SK-N-SH treated with all-trans-retinoic acid at 6 μM for 48 hours (cell line): ENCODE results near the gene SEC16A.

Source experiments
- ATAC-seq: fragments of 200-7000 bp; cut with Tn5 transposase; 3 replicates; pipeline ENCODE4 v1.9.1; 2020; ENCODE audit warnings: mild to moderate bottlenecking, moderate library complexity
- ARNTL ChIP-seq: fragments of 450-650 bp; formaldehyde crosslinking; IDR thresholded peaks from 2 replicates; pipeline ENCODE4 v1.5.0; 2020; ENCODE audit warnings: low read depth, mild to moderate bottlenecking, moderate library complexity, borderline replicate concordance
- BACH2 ChIP-seq: fragments of 250-450 bp; sonication (Bioruptor Pico); IDR thresholded peaks from 2 replicates; pipeline ENCODE4 v1.9.0; 2021; ENCODE audit warnings: mild to moderate bottlenecking, borderline replicate concordance
- ESRRG ChIP-seq: fragments of 250-450 bp; sonication (Bioruptor Pico); IDR thresholded peaks from 2 replicates; pipeline ENCODE4 v1.6.1; 2021; ENCODE audit warnings: mild to moderate bottlenecking
- ISL1 ChIP-seq: fragments of 250-450 bp; sonication (Bioruptor Pico); IDR thresholded peaks from 2 replicates; pipeline ENCODE4 v2.1.2; 2022; ENCODE audit warnings: mild to moderate bottlenecking, moderate library complexity
- OSR1 ChIP-seq: fragments of 250-450 bp; sonication (Bioruptor Pico); IDR thresholded peaks from 2 replicates; pipeline ENCODE4 v1.8.0; 2022; ENCODE audit warnings: moderate library complexity, mild to moderate bottlenecking, inconsistent platforms
- POU6F1 ChIP-seq: fragments of 250-450 bp; sonication (Bioruptor Pico); IDR thresholded peaks from 2 replicates; pipeline ENCODE4 v1.8.0; 2021; ENCODE audit warnings: low read depth, mild to moderate bottlenecking, moderate library complexity, borderline replicate concordance
- PPARA ChIP-seq: fragments of 250-450 bp; sonication (Bioruptor Pico); IDR thresholded peaks from 2 replicates; pipeline ENCODE4 v1.5.0; 2020; ENCODE audit warnings: mild to moderate bottlenecking, borderline replicate concordance
- RARB ChIP-seq: fragments of 250-450 bp; sonication (Bioruptor Pico); IDR thresholded peaks from 2 replicates; pipeline ENCODE4 v1.8.0; 2021; ENCODE audit warnings: mild to moderate bottlenecking, moderate library complexity
- ZC3H10 ChIP-seq: fragments of 250-450 bp; sonication (Bioruptor Pico); IDR thresholded peaks from 2 replicates; pipeline ENCODE4 v1.5.1; 2021; ENCODE audit warnings: mild to moderate bottlenecking, moderate library complexity
- ZFP3 ChIP-seq: fragments of 250-450 bp; sonication (Bioruptor Pico); IDR thresholded peaks from 2 replicates; pipeline ENCODE4 v1.5.0; 2020; ENCODE audit warnings: mild to moderate bottlenecking, moderate library complexity
- ZFP30 ChIP-seq: fragments of 450-650 bp; formaldehyde crosslinking; IDR thresholded peaks from 2 replicates; pipeline ENCODE4 v1.5.0; 2022; ENCODE audit warnings: mild to moderate bottlenecking, moderate library complexity
- ZNF565 ChIP-seq: fragments of 450-650 bp; formaldehyde crosslinking; conservative IDR thresholded peaks from 2 replicates; pipeline ENCODE4 v1.5.0; 2020; ENCODE audit warnings: low read depth, mild to moderate bottlenecking, moderate library complexity
- ZNF70 ChIP-seq: fragments of 450-650 bp; formaldehyde crosslinking; IDR thresholded peaks from 2 replicates; pipeline ENCODE4 v1.5.0; 2020; ENCODE audit warnings: mild to moderate bottlenecking, moderate library complexity
- TF ChIP-seq, protein P1 (sequence below): fragments of 250-450 bp; sonication (Bioruptor Pico); IDR thresholded peaks from 2 replicates; pipeline ENCODE4 v1.5.1; 2021; ENCODE audit warnings: mild to moderate bottlenecking, moderate library complexity
- TF ChIP-seq, protein P2 (sequence below): fragments of 250-450 bp; sonication (Bioruptor Pico); IDR thresholded peaks from 2 replicates; pipeline ENCODE4 v1.5.0; 2020; ENCODE audit warnings: mild to moderate bottlenecking, moderate library complexity
- TF ChIP-seq, protein P3 (sequence below): fragments of 250-450 bp; sonication (Bioruptor Pico); IDR thresholded peaks from 2 replicates; pipeline ENCODE4 v1.8.0; 2020; ENCODE audit warnings: mild to moderate bottlenecking, moderate library complexity, borderline replicate concordance

The SEC16A gene

GRCh38 chr9:136472640-136473353 lies 10.0 kb downstream of the SEC16A start:
- no peak for ATAC-seq

GRCh38 chr9:136471802-136472487 lies 10.9 kb downstream of the SEC16A start:
- ATAC-seq = no peak
- TF ChIP-seq RARB (CRISPR knock-in tag) = no peak
- no peak for TF ChIP-seq ZFP30 (CRISPR knock-in tag)
- no peak for TF ChIP-seq OSR1
- TF ChIP-seq, protein P1, sequence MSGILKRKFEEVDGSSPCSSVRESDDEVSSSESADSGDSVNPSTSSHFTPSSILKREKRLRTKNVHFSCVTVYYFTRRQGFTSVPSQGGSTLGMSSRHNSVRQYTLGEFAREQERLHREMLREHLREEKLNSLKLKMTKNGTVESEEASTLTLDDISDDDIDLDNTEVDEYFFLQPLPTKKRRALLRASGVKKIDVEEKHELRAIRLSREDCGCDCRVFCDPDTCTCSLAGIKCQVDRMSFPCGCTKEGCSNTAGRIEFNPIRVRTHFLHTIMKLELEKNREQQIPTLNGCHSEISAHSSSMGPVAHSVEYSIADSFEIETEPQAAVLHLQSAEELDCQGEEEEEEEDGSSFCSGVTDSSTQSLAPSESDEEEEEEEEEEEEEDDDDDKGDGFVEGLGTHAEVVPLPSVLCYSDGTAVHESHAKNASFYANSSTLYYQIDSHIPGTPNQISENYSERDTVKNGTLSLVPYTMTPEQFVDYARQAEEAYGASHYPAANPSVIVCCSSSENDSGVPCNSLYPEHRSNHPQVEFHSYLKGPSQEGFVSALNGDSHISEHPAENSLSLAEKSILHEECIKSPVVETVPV (CRISPR knock-in tag) = no peak
- TF ChIP-seq, protein P2, sequence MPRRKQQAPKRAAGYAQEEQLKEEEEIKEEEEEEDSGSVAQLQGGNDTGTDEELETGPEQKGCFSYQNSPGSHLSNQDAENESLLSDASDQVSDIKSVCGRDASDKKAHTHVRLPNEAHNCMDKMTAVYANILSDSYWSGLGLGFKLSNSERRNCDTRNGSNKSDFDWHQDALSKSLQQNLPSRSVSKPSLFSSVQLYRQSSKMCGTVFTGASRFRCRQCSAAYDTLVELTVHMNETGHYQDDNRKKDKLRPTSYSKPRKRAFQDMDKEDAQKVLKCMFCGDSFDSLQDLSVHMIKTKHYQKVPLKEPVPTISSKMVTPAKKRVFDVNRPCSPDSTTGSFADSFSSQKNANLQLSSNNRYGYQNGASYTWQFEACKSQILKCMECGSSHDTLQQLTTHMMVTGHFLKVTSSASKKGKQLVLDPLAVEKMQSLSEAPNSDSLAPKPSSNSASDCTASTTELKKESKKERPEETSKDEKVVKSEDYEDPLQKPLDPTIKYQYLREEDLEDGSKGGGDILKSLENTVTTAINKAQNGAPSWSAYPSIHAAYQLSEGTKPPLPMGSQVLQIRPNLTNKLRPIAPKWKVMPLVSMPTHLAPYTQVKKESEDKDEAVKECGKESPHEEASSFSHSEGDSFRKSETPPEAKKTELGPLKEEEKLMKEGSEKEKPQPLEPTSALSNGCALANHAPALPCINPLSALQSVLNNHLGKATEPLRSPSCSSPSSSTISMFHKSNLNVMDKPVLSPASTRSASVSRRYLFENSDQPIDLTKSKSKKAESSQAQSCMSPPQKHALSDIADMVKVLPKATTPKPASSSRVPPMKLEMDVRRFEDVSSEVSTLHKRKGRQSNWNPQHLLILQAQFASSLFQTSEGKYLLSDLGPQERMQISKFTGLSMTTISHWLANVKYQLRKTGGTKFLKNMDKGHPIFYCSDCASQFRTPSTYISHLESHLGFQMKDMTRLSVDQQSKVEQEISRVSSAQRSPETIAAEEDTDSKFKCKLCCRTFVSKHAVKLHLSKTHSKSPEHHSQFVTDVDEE (CRISPR knock-in tag) = no peak
- TF ChIP-seq ZC3H10 (CRISPR knock-in tag) = no peak
- TF ChIP-seq POU6F1 (CRISPR knock-in tag) = no peak
- TF ChIP-seq BACH2 (CRISPR knock-in tag) = no peak
- TF ChIP-seq, protein P3, sequence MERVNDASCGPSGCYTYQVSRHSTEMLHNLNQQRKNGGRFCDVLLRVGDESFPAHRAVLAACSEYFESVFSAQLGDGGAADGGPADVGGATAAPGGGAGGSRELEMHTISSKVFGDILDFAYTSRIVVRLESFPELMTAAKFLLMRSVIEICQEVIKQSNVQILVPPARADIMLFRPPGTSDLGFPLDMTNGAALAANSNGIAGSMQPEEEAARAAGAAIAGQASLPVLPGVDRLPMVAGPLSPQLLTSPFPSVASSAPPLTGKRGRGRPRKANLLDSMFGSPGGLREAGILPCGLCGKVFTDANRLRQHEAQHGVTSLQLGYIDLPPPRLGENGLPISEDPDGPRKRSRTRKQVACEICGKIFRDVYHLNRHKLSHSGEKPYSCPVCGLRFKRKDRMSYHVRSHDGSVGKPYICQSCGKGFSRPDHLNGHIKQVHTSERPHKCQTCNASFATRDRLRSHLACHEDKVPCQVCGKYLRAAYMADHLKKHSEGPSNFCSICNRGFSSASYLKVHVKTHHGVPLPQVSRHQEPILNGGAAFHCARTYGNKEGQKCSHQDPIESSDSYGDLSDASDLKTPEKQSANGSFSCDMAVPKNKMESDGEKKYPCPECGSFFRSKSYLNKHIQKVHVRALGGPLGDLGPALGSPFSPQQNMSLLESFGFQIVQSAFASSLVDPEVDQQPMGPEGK (CRISPR knock-in tag) = no peak

More at GRCh38 chr9:136472640-136473353, 10.0 kb downstream of the SEC16A start:
- TF ChIP-seq ARNTL (no peak), ZC3H10 (CRISPR knock-in tag) (no peak), ESRRG (no peak), ZNF70 (CRISPR knock-in tag) (no peak), BACH2 (CRISPR knock-in tag) (no peak), OSR1 (no peak), ZFP30 (CRISPR knock-in tag) (no peak), PPARA (CRISPR knock-in tag) (no peak), POU6F1 (CRISPR knock-in tag) (no peak), ZFP3 (CRISPR knock-in tag) (no peak), ZNF565 (CRISPR knock-in tag) (no peak), ISL1 (CRISPR knock-in tag) (no peak)
- TF ChIP-seq, protein P2 (CRISPR knock-in tag) = no peak
- TF ChIP-seq, protein P1 (CRISPR knock-in tag) = no peak
- TF ChIP-seq, protein P3 (CRISPR knock-in tag) = no peak
